ENCODE data around the gene FAM222B.
"Not testable (repeated sequence)": the region's sequence is repeated elsewhere in the genome, so short reads cannot be mapped to it uniquely, and the experiment has no call there.

FAM222B gene

DNA sequence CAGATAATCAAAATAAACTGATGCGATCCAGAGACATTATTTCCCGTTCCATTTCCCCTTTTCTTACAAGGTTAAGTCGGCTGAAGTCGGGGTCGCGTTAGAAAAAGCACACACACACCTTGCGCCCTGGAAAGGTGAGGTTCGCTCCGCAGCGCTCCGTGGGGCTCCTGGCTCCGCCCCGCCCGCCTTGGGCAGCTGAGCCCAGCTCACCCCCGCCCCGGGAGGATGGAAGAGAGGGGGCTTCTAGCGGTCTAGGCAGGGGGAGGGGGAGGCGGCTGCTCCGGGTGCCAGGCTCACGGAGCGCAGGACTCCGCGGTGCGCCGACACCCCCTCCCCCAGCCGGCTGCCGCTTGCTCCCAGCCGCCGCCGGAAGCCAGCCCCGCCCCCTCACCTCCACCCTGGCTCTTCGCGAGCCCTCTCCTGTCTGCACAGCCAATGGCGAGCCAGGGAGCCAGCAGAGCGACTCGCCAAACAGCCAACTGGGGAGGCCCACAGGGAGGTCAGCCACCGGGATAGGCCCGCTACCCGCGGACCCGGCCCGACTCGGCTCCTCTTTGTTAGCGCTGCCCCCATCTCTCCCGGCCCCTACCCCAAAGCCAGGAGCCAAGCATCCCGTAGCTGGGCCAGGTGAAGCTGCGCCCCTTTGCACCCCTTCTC, 30.4 kb downstream of the FAM222B start:
- Histone ChIP-seq H3K4me1 (peaks cover 0 to 52% (median 31%) of the 10 kb centered on the region in 4 donors), H3K27me3 (no peaks in the 10 kb centered on the region), H3K27ac (peak overlapping the region; percentile 82 to 88), H3K4me3 (peak overlapping the region; percentile 78 to 86), H3K36me3 (no peaks in the 10 kb centered on the region), H3K9me3 (no peaks in the 10 kb centered on the region)
- peak; percentile 97 to 98 for DNase-seq
- intact Hi-C loops (cut with DNase I; ENCODE audit: low total_unique reads), result loop anchor here (5.0 kb wide), 1 partner anchor 85 kb away; the partner anchor contains the start of gene FLOT2
- no peak for TF ChIP-seq CTCF (IDR thresholded peaks at IDR 0.05)

DNA sequence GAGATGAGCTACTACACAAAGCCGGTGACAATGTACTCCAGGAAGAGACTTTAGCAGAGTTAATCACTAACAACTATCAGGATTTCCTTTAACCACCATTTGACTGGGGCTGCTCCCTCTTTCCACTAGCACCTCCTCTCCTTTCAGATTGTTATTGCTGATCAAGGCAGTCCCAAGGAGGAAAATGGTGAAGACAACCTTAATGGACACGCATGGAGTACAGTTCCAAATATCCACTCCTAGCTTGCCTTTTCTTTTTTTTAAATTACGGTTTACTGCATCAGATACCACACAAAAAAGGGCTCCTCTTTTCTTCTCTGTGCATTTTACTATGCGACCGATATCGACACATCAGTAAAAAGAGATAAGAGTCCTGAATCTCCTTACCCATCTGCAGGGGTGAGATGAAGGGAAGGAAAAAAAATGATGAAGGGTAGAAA, 30.9 kb downstream of the FAM222B start:
- Histone ChIP-seq H3K27me3 (no peaks in the 10 kb centered on the region), H3K27ac (peak overlapping the region; percentile 82 to 88), H3K4me3 (peak overlapping the region; percentile 78 to 86), H3K9me3 (no peaks in the 10 kb centered on the region), H3K36me3 (no peaks in the 10 kb centered on the region), H3K4me1 (peaks cover 0 to 58% (median 35%) of the 10 kb centered on the region in 4 donors)
- DNase-seq, result no peak
- no peak for TF ChIP-seq CTCF (IDR thresholded peaks at IDR 0.05)
- intact Hi-C loops (cut with DNase I; ENCODE audit: low total_unique reads), result loop anchor here (5.0 kb wide), 1 partner anchor 86 kb away; the partner anchor contains the start of gene FLOT2

DNA sequence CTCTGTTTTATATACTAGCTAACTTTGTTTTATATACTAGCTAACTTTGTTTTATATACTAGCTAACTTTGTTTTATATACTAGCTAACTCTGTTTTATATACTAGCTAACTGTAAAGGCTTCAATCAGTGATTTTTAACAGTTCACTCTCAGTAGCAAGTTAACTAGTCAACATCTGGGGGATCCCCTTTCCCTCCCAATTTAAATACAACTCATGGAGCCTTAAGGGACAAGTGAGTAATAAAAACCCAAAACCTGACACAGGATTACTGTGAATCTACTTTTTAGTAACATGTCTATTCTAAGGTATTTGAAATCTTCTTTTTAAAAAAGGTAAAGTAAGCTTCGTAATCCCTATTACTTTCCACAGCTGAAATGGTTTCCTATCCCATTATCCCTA, 32.2 kb downstream of the FAM222B start:
- H3K36me3 ChIP-seq, result peaks cover 0 to 10% (median 2%) of the 10 kb centered on the region in 3 donors
- no peaks in the 10 kb centered on the region for H3K9me3 ChIP-seq
- peak overlapping the region; percentile 73 to 74 for H3K27ac ChIP-seq
- no peak for DNase-seq
- intact Hi-C loops (cut with DNase I; ENCODE audit: low total_unique reads), result loop anchor here (5.0 kb wide), 1 partner anchor 87 kb away; the partner anchor contains the start of gene FLOT2
- H3K4me3 ChIP-seq, result no peak overlapping the region
- TF ChIP-seq CTCF (IDR thresholded peaks at IDR 0.05), result no peak
- no peaks in the 10 kb centered on the region for H3K27me3 ChIP-seq
- peaks cover 0 to 63% (median 36%) of the 10 kb centered on the region in 4 donors for H3K4me1 ChIP-seq

DNA sequence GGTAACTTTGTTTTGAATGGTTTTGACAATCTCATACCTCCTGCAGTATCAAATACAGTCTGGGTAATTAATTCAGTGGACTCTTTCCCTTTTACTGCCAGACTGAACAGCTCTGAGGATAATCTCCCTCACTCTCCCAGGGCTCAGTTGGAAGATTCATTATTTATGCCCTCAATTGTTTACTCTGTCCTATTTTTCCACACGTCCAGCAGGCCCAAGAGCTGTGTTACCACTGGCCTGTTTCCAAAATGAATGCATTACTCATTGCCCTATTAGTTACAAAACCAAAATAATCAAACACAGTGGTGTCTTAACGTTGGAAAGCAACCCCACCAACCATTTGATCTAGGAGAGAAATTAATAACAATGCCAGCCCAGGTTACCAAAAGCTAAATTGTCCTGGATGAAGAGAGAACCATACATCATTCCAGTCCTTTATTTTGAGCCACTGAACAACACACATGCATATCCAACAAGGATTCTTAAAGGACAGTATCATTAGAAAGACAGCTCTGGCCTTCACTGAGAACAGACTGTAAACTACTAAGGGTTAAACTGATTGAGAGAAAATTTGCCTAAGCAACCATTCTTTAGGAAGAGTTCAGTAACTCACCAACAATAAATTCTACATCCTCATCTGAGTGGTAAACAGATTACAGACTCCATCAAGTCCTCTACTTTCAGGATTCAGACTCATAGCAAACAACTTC, 34.5 kb downstream of the FAM222B start:
- no peaks in the 10 kb centered on the region for H3K9me3 ChIP-seq
- DNase-seq, result peak in 1 of 2 donors; percentile 29
- no peaks in the 10 kb centered on the region for H3K27me3 ChIP-seq
- peak overlapping the region; percentile 73 to 74 for H3K27ac ChIP-seq
- TF ChIP-seq CTCF (IDR thresholded peaks at IDR 0.05), result no peak
- H3K36me3 ChIP-seq, result peaks cover 10 to 19% (median 11%) of the 10 kb centered on the region in 3 donors
- peak overlapping the region; percentile 17 to 35 for H3K4me3 ChIP-seq
- peaks cover 0 to 55% (median 36%) of the 10 kb centered on the region in 4 donors for H3K4me1 ChIP-seq
- intact Hi-C loops (cut with DNase I; ENCODE audit: low total_unique reads), result loop anchor here (10.0 kb wide), 1 partner anchor 63 kb away; the partner anchor contains the start of gene TRAF4

DNA sequence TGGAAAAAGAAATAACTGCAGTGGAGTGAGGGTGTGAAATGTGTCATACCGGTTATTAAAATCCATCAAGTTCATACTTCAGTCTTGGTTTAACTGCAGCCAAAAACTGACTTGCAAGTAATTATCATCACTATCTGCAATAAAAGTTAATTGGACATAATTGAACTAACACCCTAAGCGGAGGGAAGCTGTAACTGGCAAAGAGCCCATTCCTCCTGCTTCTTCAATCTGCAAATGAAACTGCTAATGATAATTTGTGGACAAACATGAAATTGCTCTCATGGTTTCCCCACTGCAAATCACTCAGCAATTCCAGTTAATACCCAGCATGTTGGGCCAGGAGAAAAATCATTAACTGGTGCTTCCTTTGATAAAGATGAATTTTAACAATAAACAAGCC, 46.5 kb downstream of the FAM222B start:
- DNase-seq, result no peak
- TF ChIP-seq CTCF (IDR thresholded peaks at IDR 0.05), result no peak
- H3K9me3 ChIP-seq, result no peaks in the 10 kb centered on the region
- no peaks in the 10 kb centered on the region for H3K27me3 ChIP-seq
- peaks cover 0 to 2% (median 0%) of the 10 kb centered on the region in 4 donors for H3K4me1 ChIP-seq
- H3K4me3 ChIP-seq, result no peak overlapping the region
- H3K36me3 ChIP-seq, result peaks cover 0 to 6% (median 0%) of the 10 kb centered on the region in 3 donors
- H3K27ac ChIP-seq, result no peak overlapping the region
- intact Hi-C loops (cut with DNase I; ENCODE audit: low total_unique reads), result no loop called here

GRCh38 chr17:28794846-28795441, 47.6 kb downstream of the FAM222B start:
- H3K9me3 ChIP-seq; H3K27ac ChIP-seq; intact Hi-C loops (cut with DNase I; ENCODE audit: low total_unique reads); H3K4me1 ChIP-seq; H3K36me3 ChIP-seq; DNase-seq; H3K27me3 ChIP-seq; H3K4me3 ChIP-seq: not testable (repeated sequence)
